Epithelial cell of esophagus (primary cell): ENCODE measurements around the gene FCHSD2.

Experiments
- DNase-seq: peaks from one replicate; pipeline ENCODE4 v3.0.0; 2010; ENCODE audit warnings: low read depth
- H3K4me3 ChIP-seq: 2 replicates; pipeline ENCODE4 v1.5.1; 2011; ENCODE audit warnings: mild to moderate bottlenecking, low read length, control low read depth
- CTCF ChIP-seq: IDR thresholded peaks from 2 replicates; pipeline ENCODE4 v1.5.1; 2011; ENCODE audit warnings: low read depth, mild to moderate bottlenecking, low read length, control low read depth, inconsistent platforms; ENCODE audit not compliant: insufficient read depth; ENCODE audit errors: missing control alignments

Gene FCHSD2

GRCh38 chr11:72789493-72790131, 352.5 kb downstream of the FCHSD2 start:
- DNase-seq = peak; percentile 67
- H3K4me3 ChIP-seq = no peak overlapping the region
- no peak for TF ChIP-seq CTCF

- DNase-seq = peak; percentile 18
- no peak overlapping the region for H3K4me3 ChIP-seq
These were observed 353.9 kb downstream of the FCHSD2 start for GRCh38 chr11:72788241-72788640.

GRCh38 chr11:72787216-72788104, 354.7 kb downstream of the FCHSD2 start:
- peak; percentile 15 for TF ChIP-seq CTCF
- no peak overlapping the region for H3K4me3 ChIP-seq
- DNase-seq = no peak

More at GRCh38 chr11:72788241-72788640, 353.9 kb downstream of the FCHSD2 start:
- no peak for TF ChIP-seq CTCF
